ENCODE results near the gene TIMM23B.
"Not testable (repeated sequence)": the region's sequence is repeated elsewhere in the genome, so short reads cannot be mapped to it uniquely, and the experiment has no call there.

Gene TIMM23B

GRCh38 chr10:49948142-49948541, 6.3 kb downstream of the TIMM23B start:
- H3K4me3 Mint-ChIP-seq, H3K27ac Mint-ChIP-seq, H3K9me3 Mint-ChIP-seq, DNase-seq, H3K27me3 Mint-ChIP-seq, H3K4me1 Mint-ChIP-seq: not testable (repeated sequence)
- ATAC-seq (replicated peaks) = peak in 1 of 2 donors; percentile 42
- H3K36me3 Mint-ChIP-seq = peaks cover 6 to 16% of the 10 kb centered on the region in 2 donors

- H3K4me3 Mint-ChIP-seq; ATAC-seq (replicated peaks); H3K4me1 Mint-ChIP-seq; H3K27ac Mint-ChIP-seq; H3K9me3 Mint-ChIP-seq; DNase-seq; H3K27me3 Mint-ChIP-seq: not testable (repeated sequence)
- H3K36me3 Mint-ChIP-seq = peaks cover 6 to 15% of the 10 kb centered on the region in 2 donors
Measured at GRCh38 chr10:49948737-49949136, 6.9 kb downstream of the TIMM23B start.

DNA sequence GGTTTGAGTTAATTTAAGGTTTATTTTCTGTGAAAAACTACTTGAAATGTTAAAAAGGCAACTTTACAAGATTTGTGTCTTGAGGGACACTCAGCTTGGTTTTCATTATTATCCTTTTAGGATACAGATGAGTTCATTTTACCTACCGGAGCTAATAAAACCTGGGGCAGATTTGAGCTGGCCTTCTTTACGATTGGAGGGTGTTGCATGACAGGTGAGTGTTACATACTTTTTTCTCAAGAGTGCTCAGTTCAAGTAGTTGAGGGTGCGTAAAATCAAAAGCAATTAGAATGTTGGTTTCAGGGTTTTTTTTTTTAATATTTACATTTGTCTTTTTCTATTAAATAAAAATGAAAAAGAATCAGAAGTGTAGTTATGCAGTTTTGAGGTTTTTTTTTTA, 10.2 kb downstream of the TIMM23B start:
- not testable (repeated sequence) for H3K27ac Mint-ChIP-seq; H3K9me3 Mint-ChIP-seq; ATAC-seq (replicated peaks); H3K27me3 Mint-ChIP-seq; H3K4me1 Mint-ChIP-seq; H3K4me3 Mint-ChIP-seq; DNase-seq
- H3K36me3 Mint-ChIP-seq = peaks cover 8 to 13% of the 10 kb centered on the region in 2 donors

- not testable (repeated sequence) for H3K9me3 Mint-ChIP-seq; ATAC-seq (replicated peaks); H3K27me3 Mint-ChIP-seq; DNase-seq; H3K27ac Mint-ChIP-seq; H3K4me1 Mint-ChIP-seq; H3K4me3 Mint-ChIP-seq
- H3K36me3 Mint-ChIP-seq = peaks cover 7 to 13% of the 10 kb centered on the region in 2 donors
Measured at GRCh38 chr10:49953122-49953521, 11.3 kb downstream of the TIMM23B start.

DNA sequence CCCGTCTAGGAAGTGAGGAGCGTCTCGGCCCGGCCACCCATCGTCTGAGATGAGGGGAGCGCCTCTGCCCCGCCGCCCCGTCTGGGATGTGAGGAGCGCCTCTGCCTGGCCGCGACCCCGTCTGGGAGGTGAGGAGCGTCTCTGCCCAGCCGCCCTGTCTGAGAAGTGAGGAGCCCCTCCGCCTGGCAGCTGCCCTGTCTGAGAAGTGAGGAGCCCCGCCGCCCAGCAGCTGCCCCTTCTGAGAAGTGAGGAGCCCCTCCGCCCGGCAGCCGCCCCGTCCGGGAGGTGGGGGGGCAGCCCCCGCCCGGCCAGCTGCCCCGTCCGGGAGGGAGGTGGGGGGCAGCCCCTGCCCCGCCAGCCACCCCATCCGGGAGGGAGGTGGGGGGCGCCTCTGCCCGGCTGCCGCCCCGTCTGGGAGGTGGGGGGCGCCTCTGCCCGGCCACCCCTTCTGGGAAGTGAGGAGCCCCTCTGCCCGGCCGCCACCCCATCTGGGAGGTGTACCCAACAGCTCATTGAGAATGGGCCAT, 28.5 kb downstream of the TIMM23B start:
- ATAC-seq (replicated peaks); H3K4me1 Mint-ChIP-seq; H3K4me3 Mint-ChIP-seq; H3K9me3 Mint-ChIP-seq; DNase-seq; H3K27me3 Mint-ChIP-seq; H3K27ac Mint-ChIP-seq: not testable (repeated sequence)
- H3K36me3 Mint-ChIP-seq = peaks cover 14 to 15% of the 10 kb centered on the region in 2 donors

DNA sequence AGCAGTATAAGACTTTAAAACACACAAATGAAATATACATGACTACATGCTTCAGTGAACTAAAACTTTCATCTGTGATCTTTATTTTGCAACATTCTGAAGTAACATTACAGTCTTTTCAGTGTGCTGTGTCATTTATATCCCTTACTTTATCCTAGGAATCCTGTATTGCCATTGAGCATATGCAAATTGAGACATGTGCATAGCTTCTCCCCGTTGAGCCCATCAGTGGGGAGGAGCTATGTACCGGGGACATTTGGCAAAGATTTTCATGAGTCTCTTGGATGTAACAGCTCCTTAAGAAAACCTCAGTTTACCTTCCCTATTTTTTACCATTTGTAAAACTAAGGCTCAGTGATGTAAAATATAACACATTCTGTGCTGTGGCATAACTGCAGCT, 29.6 kb downstream of the TIMM23B start:
- H3K4me3 Mint-ChIP-seq; H3K9me3 Mint-ChIP-seq; ATAC-seq (replicated peaks); DNase-seq; H3K27ac Mint-ChIP-seq; H3K27me3 Mint-ChIP-seq; H3K4me1 Mint-ChIP-seq; H3K36me3 Mint-ChIP-seq: not testable (repeated sequence)

DNA sequence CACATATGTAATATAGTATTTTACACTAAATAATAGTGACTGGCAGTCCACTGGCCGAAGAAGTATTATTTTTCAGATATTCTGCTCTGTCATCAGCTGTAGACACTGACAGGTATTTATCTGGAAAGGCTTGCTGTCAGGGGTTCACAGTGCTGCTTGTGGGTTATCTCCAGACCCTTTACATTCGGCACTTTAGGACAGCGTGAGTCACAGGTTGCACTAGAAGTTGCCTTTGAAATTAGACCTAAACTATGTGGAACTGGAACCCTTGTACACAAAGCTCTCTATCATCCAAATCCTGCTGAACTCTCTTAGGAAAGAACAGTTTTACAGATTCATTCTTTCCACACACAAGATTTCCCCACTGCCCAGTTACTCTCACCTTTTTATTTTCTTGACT, 30.2 kb downstream of the TIMM23B start:
- not testable (repeated sequence) for ATAC-seq (replicated peaks); H3K4me3 Mint-ChIP-seq; H3K36me3 Mint-ChIP-seq; H3K9me3 Mint-ChIP-seq; DNase-seq; H3K4me1 Mint-ChIP-seq; H3K27ac Mint-ChIP-seq; H3K27me3 Mint-ChIP-seq

- H3K27me3 Mint-ChIP-seq; H3K4me3 Mint-ChIP-seq; H3K9me3 Mint-ChIP-seq; H3K27ac Mint-ChIP-seq; H3K36me3 Mint-ChIP-seq; H3K4me1 Mint-ChIP-seq; ATAC-seq (replicated peaks); DNase-seq: not testable (repeated sequence)
Measured at GRCh38 chr10:49977756-49978155, 35.9 kb downstream of the TIMM23B start.

- not testable (repeated sequence) for H3K4me3 Mint-ChIP-seq; H3K4me1 Mint-ChIP-seq; H3K9me3 Mint-ChIP-seq; H3K27me3 Mint-ChIP-seq; H3K27ac Mint-ChIP-seq; DNase-seq; ATAC-seq (replicated peaks)
- peaks cover 13 to 16% of the 10 kb centered on the region in 2 donors for H3K36me3 Mint-ChIP-seq
Measured at GRCh38 chr10:49987207-49987606, 45.4 kb downstream of the TIMM23B start.

GRCh38 chr10:49988376-49988775, 46.5 kb downstream of the TIMM23B start, which contains the start of gene AGAP6:
Gene AGAP6 (plus strand): TSS chr10:49988406. CDS start chr10:49988716, 310 bp downstream.
- ATAC-seq (replicated peaks); DNase-seq; H3K27ac Mint-ChIP-seq; H3K9me3 Mint-ChIP-seq; H3K4me1 Mint-ChIP-seq; H3K4me3 Mint-ChIP-seq; H3K27me3 Mint-ChIP-seq: not testable (repeated sequence)
- peaks cover 13 to 16% of the 10 kb centered on the region in 2 donors for H3K36me3 Mint-ChIP-seq

DNA sequence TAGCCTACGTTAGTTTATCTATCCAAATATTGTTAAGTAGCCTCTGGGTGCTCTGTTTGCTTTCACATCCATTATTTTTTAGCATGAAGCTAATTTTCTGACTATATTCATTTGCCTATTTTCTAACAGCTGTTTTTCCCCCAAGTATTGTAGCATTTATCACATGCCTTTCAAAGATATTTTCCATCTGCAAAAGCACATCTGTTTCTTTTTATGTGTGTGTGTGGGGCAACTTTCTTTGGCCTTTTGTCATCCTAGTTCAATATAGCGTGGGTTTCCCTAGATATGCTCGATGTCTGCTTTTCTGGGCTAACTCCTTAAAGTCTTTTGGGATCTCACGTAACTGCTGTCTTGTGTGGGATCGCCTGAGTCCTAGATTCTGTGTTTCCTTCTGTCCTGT, 53.5 kb downstream of the TIMM23B start:
- H3K4me3 Mint-ChIP-seq; H3K4me1 Mint-ChIP-seq; DNase-seq; H3K36me3 Mint-ChIP-seq; H3K27ac Mint-ChIP-seq; H3K9me3 Mint-ChIP-seq; H3K27me3 Mint-ChIP-seq; ATAC-seq (replicated peaks): not testable (repeated sequence)

- H3K9me3 Mint-ChIP-seq; H3K27ac Mint-ChIP-seq; H3K36me3 Mint-ChIP-seq; ATAC-seq (replicated peaks); H3K4me3 Mint-ChIP-seq; H3K27me3 Mint-ChIP-seq; DNase-seq; H3K4me1 Mint-ChIP-seq: not testable (repeated sequence)
Measured at GRCh38 chr10:50014024-50014423, 72.2 kb downstream of the TIMM23B start.

GRCh38 chr10:50015596-50016220, 73.9 kb downstream of the TIMM23B start:
- not testable (repeated sequence) for H3K4me1 Mint-ChIP-seq; H3K27me3 Mint-ChIP-seq; H3K9me3 Mint-ChIP-seq; H3K4me3 Mint-ChIP-seq; ATAC-seq (replicated peaks); DNase-seq; H3K36me3 Mint-ChIP-seq
- H3K27ac Mint-ChIP-seq = peak overlapping the region; percentile 31

DNA sequence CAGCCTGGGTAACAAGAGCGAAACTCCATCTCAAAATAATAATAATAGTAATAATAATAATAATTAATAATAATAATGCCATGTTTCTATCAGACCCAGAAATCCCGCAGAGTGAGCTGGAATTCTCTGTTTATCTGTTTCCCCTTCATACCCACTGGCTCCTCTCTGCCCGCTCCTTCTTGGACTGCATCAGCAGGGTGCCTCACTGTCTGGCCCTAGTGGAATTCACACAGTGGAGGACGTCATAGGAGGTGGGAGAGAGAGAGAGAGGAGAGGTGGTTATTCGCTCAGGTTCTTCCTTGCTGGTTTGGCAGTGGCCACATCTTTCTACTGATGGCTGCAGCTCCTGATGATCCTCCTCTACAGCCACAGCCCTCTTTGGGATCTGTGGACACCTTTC, 75.1 kb downstream of the TIMM23B start:
- ATAC-seq (replicated peaks); H3K4me1 Mint-ChIP-seq; H3K36me3 Mint-ChIP-seq; H3K9me3 Mint-ChIP-seq; H3K4me3 Mint-ChIP-seq; H3K27ac Mint-ChIP-seq; DNase-seq; H3K27me3 Mint-ChIP-seq: not testable (repeated sequence)

DNA sequence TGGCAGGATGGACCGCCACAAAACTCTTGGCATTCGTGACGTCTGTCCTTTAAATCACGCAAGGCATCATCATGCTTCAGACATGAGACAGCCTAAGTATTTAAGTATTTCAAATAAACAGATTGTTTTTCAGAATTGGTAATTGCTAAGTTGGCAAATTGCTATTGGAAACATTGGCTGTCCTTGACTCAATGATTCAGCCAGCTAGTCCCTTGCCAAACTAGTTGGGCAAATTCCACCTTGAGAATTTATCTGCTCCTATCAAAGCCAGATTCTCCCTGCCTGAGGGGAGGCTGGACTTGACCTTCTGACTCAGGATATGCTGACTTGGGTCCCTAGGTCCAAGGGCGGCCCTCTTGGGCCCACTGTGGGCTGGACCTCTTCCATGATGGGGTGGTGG, 75.8 kb downstream of the TIMM23B start:
- not testable (repeated sequence) for H3K36me3 Mint-ChIP-seq; H3K27ac Mint-ChIP-seq; ATAC-seq (replicated peaks); H3K4me3 Mint-ChIP-seq; H3K9me3 Mint-ChIP-seq; H3K4me1 Mint-ChIP-seq; DNase-seq; H3K27me3 Mint-ChIP-seq
